ENCODE data around the gene HHEX. TPM values are rescaled to one million over a fixed set of nuclear protein-coding genes. Genes with fewer than 3 reads are reported as not detected.
A peak's percentile ranks its signal among the peaks of the same experiment; 100 is the strongest.

Gene HHEX
- total RNA-seq, 1 donor from 2014 or later, result 1.2 TPM

DNA sequence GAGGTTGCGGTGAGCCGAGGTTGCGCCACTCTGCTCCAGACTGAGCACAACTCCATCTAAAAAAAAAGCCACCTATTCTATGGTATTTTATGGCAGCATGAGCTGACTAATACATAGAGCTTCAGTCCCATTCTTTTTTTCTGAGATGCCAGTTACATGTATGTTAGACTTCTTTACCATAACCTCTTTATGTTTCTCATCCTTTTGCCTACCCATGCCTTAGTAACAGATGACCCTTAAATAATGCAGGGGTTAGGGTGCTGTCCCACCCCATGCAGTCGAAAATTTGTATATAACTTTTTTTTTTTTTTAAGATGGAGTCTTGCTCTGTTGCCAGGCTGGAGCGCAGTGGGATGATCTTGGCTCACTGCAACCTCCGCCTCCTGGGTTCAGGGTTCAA lies 22.7 kb upstream of the HHEX start:
- Mint-ChIP-seq H3K4me3 (ENCODE audit: unreplicated experiment) (no peak overlapping the region), H3K27me3 (ENCODE audit: unreplicated experiment) (no peaks in the 10 kb centered on the region), H3K36me3 (ENCODE audit: unreplicated experiment) (peaks cover 5% of the 10 kb centered on the region), H3K27ac (ENCODE audit: unreplicated experiment) (no peak overlapping the region), H3K9me3 (ENCODE audit: unreplicated experiment) (peaks cover 8% of the 10 kb centered on the region), H3K4me1 (ENCODE audit: unreplicated experiment) (no peaks in the 10 kb centered on the region)
- TF ChIP-seq, protein P1, sequence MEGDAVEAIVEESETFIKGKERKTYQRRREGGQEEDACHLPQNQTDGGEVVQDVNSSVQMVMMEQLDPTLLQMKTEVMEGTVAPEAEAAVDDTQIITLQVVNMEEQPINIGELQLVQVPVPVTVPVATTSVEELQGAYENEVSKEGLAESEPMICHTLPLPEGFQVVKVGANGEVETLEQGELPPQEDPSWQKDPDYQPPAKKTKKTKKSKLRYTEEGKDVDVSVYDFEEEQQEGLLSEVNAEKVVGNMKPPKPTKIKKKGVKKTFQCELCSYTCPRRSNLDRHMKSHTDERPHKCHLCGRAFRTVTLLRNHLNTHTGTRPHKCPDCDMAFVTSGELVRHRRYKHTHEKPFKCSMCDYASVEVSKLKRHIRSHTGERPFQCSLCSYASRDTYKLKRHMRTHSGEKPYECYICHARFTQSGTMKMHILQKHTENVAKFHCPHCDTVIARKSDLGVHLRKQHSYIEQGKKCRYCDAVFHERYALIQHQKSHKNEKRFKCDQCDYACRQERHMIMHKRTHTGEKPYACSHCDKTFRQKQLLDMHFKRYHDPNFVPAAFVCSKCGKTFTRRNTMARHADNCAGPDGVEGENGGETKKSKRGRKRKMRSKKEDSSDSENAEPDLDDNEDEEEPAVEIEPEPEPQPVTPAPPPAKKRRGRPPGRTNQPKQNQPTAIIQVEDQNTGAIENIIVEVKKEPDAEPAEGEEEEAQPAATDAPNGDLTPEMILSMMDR (IDR thresholded peaks at IDR 0.05), result no peak
- DNase-seq (ENCODE audit: extremely low spot score, unreplicated experiment), result no peak

DNA sequence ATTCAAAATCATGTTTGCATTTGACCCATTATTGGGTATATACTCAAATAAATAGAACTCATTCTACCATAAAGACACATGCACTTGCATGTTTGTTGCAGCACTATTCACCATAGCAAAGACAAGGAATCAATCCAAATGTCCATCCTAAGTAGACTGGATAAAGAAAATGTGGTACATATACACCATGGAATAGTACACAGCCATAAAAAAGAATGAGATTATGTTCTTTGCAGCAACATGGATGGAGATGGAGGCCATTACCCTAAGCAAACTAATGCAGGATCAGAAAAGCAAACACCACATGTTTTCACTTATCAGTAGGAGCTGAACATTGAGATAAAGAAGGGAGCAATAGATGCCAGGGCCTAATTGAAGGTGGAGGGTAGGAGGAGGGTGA lies 12.0 kb upstream of the HHEX start:
- no peaks in the 10 kb centered on the region for H3K4me1 Mint-ChIP-seq (ENCODE audit: unreplicated experiment)
- no peak overlapping the region for H3K4me3 Mint-ChIP-seq (ENCODE audit: unreplicated experiment)
- TF ChIP-seq, protein P1 (IDR thresholded peaks at IDR 0.05), result no peak
- no peak overlapping the region for H3K27ac Mint-ChIP-seq (ENCODE audit: unreplicated experiment)
- peaks cover 8% of the 10 kb centered on the region for H3K27me3 Mint-ChIP-seq (ENCODE audit: unreplicated experiment)
- DNase-seq (ENCODE audit: extremely low spot score, unreplicated experiment), result no peak
- H3K36me3 Mint-ChIP-seq (ENCODE audit: unreplicated experiment), result no peaks in the 10 kb centered on the region
- H3K9me3 Mint-ChIP-seq (ENCODE audit: unreplicated experiment), result peaks cover 5% of the 10 kb centered on the region

DNA sequence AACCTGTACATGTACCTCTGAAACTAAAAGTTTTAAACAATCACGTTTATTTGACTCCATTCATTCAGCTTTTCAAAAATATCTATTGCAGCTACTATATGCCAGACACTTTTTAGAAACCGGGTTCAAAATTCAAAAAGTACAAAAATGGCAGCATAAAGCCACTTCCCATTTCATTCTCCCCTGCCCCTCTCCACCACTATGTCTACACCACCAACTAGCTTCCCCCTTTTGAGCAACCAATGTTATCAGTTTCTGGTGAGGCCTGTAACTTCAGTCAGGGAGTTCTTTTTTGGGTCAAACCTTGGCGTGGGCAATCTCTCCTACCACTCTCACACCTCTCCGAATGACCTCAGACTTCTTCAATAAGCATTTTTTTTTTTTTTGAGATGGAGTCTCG lies 11.5 kb upstream of the HHEX start:
- H3K4me1 Mint-ChIP-seq (ENCODE audit: unreplicated experiment), result no peaks in the 10 kb centered on the region
- TF ChIP-seq, protein P1 (IDR thresholded peaks at IDR 0.05), result no peak
- H3K9me3 Mint-ChIP-seq (ENCODE audit: unreplicated experiment), result peaks cover 5% of the 10 kb centered on the region
- no peak for DNase-seq (ENCODE audit: extremely low spot score, unreplicated experiment)
- H3K27me3 Mint-ChIP-seq (ENCODE audit: unreplicated experiment), result peaks cover 10% of the 10 kb centered on the region
- no peaks in the 10 kb centered on the region for H3K36me3 Mint-ChIP-seq (ENCODE audit: unreplicated experiment)
- H3K27ac Mint-ChIP-seq (ENCODE audit: unreplicated experiment), result no peak overlapping the region
- no peak overlapping the region for H3K4me3 Mint-ChIP-seq (ENCODE audit: unreplicated experiment)

DNA sequence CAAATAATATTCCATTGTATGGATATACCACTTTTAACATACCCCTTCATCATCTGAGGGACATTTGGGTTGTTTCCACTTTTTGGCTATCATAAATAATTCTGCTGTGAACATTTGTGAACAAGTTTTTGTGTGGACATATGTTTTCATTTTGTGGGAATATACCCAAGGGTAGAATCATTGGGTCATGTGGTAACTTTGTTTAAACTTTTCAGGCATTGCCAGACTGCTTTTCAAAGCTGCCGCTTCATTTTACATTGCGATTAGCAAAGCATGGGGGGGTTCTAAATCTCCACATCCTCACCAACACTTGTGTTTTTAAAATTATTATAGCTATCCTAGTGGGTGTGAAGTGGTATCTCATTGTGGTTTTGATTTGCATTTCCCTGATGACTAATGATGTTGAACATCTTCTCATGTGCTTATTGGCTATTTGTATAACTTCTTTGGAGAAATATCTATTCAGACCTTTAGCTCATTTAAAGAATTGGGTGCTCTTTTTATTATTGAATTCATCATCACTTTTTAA lies 8.4 kb upstream of the HHEX start:
- Mint-ChIP-seq H3K36me3 (ENCODE audit: unreplicated experiment) (peaks cover 4% of the 10 kb centered on the region), H3K27me3 (ENCODE audit: unreplicated experiment) (peaks cover 18% of the 10 kb centered on the region), H3K27ac (ENCODE audit: unreplicated experiment) (no peak overlapping the region), H3K4me1 (ENCODE audit: unreplicated experiment) (no peaks in the 10 kb centered on the region), H3K9me3 (ENCODE audit: unreplicated experiment) (peaks cover 24% of the 10 kb centered on the region), H3K4me3 (ENCODE audit: unreplicated experiment) (no peak overlapping the region)
- TF ChIP-seq, protein P1 (IDR thresholded peaks at IDR 0.05), result no peak
- no peak for DNase-seq (ENCODE audit: extremely low spot score, unreplicated experiment)

DNA sequence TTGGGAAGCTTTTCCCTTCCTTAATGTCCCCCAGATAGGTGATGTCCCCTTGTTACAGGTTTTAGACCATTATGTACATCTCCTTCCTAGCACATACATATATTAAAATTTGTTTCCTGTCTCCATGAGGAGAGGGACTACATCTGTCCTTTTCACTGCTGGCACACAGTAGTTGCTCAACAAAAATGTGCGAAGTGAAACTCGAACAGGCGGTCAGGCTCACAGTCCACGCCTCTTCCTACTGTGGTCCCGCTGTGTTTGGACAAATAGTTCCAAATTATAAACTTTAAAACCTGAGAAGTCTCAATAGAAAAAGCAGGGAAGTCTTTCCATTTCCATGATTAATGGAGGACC lies 1.2 kb upstream of the HHEX start:
- H3K36me3 Mint-ChIP-seq (ENCODE audit: unreplicated experiment), result peaks cover 4% of the 10 kb centered on the region
- H3K27me3 Mint-ChIP-seq (ENCODE audit: unreplicated experiment), result peaks cover 35% of the 10 kb centered on the region
- no peak overlapping the region for H3K27ac Mint-ChIP-seq (ENCODE audit: unreplicated experiment)

More for the DNA sequence above, 1.2 kb upstream of the HHEX start:
- DNase-seq (ENCODE audit: extremely low spot score, unreplicated experiment), result no peak
- H3K9me3 Mint-ChIP-seq (ENCODE audit: unreplicated experiment), result peaks cover 19% of the 10 kb centered on the region
- TF ChIP-seq, protein P1 (IDR thresholded peaks at IDR 0.05), result no peak
- peaks cover 2% of the 10 kb centered on the region for H3K4me1 Mint-ChIP-seq (ENCODE audit: unreplicated experiment)
- peak overlapping the region; percentile 73 for H3K4me3 Mint-ChIP-seq (ENCODE audit: unreplicated experiment)
